Ectodermal cell (in vitro differentiated cells): ENCODE data around the gene S100P. TPM values are rescaled to one million over a fixed set of nuclear protein-coding genes. Genes with fewer than 3 reads are reported as not detected.
"Not testable (repeated sequence)": the region's sequence is repeated elsewhere in the genome, so short reads cannot be mapped to it uniquely, and the experiment has no call there.

Experiments used
- H3K27ac ChIP-seq: 2 replicates; pipeline ENCODE4 v1.7.0; 2013; ENCODE audit warnings: mild to moderate bottlenecking, low read depth, low read length; ENCODE audit not compliant: insufficient read depth, poor library complexity, severe bottlenecking
- H3K27me3 ChIP-seq: 2 replicates; pipeline ENCODE4 v1.7.0; 2013; ENCODE audit warnings: mild to moderate bottlenecking, low read length; ENCODE audit not compliant: insufficient read depth, control insufficient read depth, poor library complexity, severe bottlenecking
- H3K36me3 ChIP-seq: one replicate; pipeline ENCODE4 v1.7.0; 2013; ENCODE audit warnings: low read length; ENCODE audit not compliant: control insufficient read depth, insufficient read depth
- H3K4me1 ChIP-seq: one replicate; pipeline ENCODE4 v1.7.0; 2013; ENCODE audit warnings: low read length; ENCODE audit not compliant: control insufficient read depth, insufficient read depth
- H3K4me3 ChIP-seq: 2 replicates; pipeline ENCODE4 v1.7.0; 2013; ENCODE audit warnings: low read depth, low read length, control low read depth; ENCODE audit not compliant: insufficient read depth
- H3K9me3 ChIP-seq: 2 replicates; pipeline ENCODE4 v1.7.0; 2013; ENCODE audit warnings: mild to moderate bottlenecking, low read length, moderate library complexity; ENCODE audit not compliant: control insufficient read depth
- WGBS, 2 experiments: methylation state at CpG; one replicate each; pipeline ENCODE4 v1.1.7; 2013; ENCODE audit warnings: missing lambda C conversion rate in 2 of 2; 5-methylcytosine and 5-hydroxymethylcytosine counted together
- polyA plus RNA-seq, 4 experiments: library from polyadenylated mRNA; stranded (reverse); fragments of 50-300 nt; gene quantifications; one replicate each; pipeline ENCODE4 v1.2.3, GENCODE V29; 2013

S100P gene
- polyA plus RNA-seq (2013, experiment 1 of 4), result not detected
- polyA plus RNA-seq (2013, experiment 2 of 4), result not detected
- polyA plus RNA-seq (2013, experiment 3 of 4), result not detected
- polyA plus RNA-seq (2013, experiment 4 of 4), result not detected

- Histone ChIP-seq H3K36me3 (no peaks in the 10 kb centered on the region), H3K27ac (no peak within 1 kb of the TSS), H3K4me3 (no peak within 1 kb of the TSS), H3K4me1 (peaks cover 5% of the 10 kb centered on the region), H3K9me3 (no peaks in the 10 kb centered on the region), H3K27me3 (no peaks in the 10 kb centered on the region)
- 89 to 92% methylated on average over 29 of the region's 29 CpGs for WGBS, 2 experiments
Observed at GRCh38 chr4:6693231-6694176, at the start of gene S100P. Gene S100P (plus strand): TSS chr4:6693878. CDS start chr4:6693933, 55 bp downstream.

DNA sequence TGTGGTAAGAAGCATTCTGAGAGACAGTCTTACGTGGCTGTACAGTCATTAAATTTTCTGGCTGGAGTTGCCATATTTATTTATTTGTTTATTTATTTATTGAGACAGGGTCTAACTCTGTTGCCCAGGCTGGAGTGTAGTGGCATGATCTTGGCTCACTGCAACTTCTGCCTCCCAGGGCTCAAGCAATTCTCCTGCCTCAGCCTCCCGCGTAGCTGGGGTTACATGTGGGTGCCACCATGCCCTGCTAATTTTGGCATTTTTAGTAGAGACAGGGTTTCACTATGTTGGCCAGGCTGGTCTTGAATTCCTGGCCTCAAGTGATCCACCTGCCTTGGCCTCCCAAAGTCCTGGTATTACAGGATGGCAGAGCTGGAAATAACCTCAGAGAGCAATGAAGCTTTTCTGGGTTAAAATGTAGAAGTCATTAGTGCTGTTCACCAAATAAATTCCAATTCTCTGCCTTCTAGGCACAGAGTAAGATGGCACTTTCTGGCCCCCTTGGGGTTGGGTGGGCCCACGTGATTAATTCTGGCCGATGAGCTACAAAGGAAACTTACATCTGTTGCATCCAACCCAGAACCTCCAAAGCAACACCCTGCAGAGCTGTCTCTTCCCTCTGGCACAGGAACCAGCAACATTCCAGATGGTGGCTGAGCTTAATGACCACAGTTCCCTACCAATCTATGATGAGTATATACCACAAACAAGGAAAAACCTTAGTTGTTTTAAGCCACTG, 48.7 kb upstream of the S100P start:
- Histone ChIP-seq H3K27me3 (no peaks in the 10 kb centered on the region), H3K4me3 (no peak overlapping the region), H3K27ac (no peak overlapping the region), H3K4me1 (no peaks in the 10 kb centered on the region), H3K9me3 (no peaks in the 10 kb centered on the region), H3K36me3 (no peaks in the 10 kb centered on the region)
- WGBS, 2 experiments, result 68 to 73% methylated on average over 5 of the region's 5 CpGs

DNA sequence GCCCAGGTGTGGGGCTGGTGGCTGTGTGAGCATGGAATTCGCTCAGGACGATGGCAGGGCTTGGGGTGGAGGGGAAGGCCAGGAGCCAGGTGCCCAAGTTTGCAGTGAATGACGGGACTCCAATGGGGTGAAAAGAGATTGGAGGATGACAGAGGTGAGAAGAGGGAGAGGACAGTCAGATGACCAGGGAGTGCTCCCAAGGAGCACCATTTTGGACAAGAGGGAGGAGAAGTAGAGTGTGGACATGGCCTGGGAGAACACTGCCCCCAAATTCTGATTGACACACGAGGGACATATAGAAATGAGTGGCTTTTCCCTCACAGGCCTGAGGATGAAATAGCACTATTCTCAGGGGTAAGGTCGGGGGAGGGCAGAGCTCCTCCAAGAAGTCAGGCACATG, 46.5 kb upstream of the S100P start:
- 88 to 90% methylated on average over 5 of the region's 5 CpGs for WGBS, 2 experiments
- H3K27ac ChIP-seq, result no peak overlapping the region
- no peaks in the 10 kb centered on the region for H3K27me3 ChIP-seq
- no peaks in the 10 kb centered on the region for H3K9me3 ChIP-seq
- H3K4me1 ChIP-seq, result no peaks in the 10 kb centered on the region
- H3K36me3 ChIP-seq, result no peaks in the 10 kb centered on the region
- H3K4me3 ChIP-seq, result no peak overlapping the region

DNA sequence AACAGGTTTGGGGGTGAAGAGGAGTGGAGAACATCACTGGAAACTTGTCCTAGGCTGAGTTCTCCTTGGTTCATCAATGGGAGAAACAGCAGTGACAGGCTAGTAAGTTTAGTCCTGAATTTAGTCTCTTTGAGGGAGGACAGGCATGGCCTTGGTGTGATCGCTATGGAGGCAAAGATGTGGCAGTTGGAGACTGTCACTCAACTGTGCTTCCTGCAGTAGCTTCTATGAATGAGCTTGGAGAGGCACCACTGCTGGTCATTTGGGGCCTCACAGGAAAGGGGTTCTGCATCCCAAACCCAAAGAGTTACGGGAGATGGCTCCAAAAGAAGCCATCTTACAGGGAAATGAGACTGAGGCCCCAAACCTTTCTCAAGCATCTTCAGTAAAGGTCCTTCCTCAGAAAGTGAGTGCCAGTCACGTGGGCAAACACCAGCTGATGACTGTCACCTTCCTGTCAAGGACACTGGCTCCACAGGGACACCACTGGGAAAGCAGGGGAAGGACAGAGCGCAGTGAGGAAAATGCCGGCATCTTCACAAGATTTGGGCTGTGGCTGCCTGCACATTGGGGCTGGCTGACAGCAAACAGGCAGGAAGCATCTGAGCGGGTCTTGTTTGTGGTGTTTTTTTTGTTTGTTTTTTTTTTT, 46.0 kb upstream of the S100P start:
- Histone ChIP-seq H3K4me3 (no peak overlapping the region), H3K4me1 (no peaks in the 10 kb centered on the region), H3K27me3 (no peaks in the 10 kb centered on the region), H3K27ac (no peak overlapping the region), H3K9me3 (no peaks in the 10 kb centered on the region), H3K36me3 (no peaks in the 10 kb centered on the region)
- WGBS, 2 experiments, result 65 to 66% methylated on average over 6 of the region's 6 CpGs

- no peaks in the 10 kb centered on the region for H3K36me3 ChIP-seq
- 92 to 95% methylated on average over 8 of the region's 8 CpGs for WGBS, 2 experiments
- H3K27ac ChIP-seq, result no peak overlapping the region
- H3K4me3 ChIP-seq, result no peak overlapping the region
- no peaks in the 10 kb centered on the region for H3K27me3 ChIP-seq
- H3K4me1 ChIP-seq, result no peaks in the 10 kb centered on the region
- no peaks in the 10 kb centered on the region for H3K9me3 ChIP-seq
Observed at GRCh38 chr4:6649216-6649615, 44.5 kb upstream of the S100P start.

DNA sequence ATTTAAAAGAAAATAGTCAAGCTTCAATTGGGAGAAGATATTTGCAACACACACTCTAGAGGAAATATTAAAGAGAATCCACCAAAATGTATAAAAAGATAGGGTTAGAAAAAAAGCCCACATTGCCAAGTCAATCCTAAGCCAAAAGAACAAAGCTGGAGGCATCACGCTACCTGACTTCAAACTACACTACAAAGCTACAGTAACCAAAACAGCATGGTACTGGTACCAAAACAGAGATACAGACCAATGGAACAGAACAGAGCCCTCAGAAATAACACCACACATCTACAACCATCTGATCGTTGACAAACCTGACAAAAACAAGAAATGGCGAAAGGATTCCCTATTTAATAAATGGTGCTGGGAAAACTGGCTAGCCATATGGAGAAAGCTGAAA, 39.5 kb upstream of the S100P start:
- H3K9me3 ChIP-seq, H3K4me1 ChIP-seq, H3K4me3 ChIP-seq, H3K36me3 ChIP-seq, H3K27ac ChIP-seq: not testable (repeated sequence)
- WGBS, 2 experiments, result 100% methylated on average over 1 of the region's 3 CpGs; no CpG with 5 or more reads in 1 of the 2 experiments
- H3K27me3 ChIP-seq, result peaks cover 16% of the 10 kb centered on the region

DNA sequence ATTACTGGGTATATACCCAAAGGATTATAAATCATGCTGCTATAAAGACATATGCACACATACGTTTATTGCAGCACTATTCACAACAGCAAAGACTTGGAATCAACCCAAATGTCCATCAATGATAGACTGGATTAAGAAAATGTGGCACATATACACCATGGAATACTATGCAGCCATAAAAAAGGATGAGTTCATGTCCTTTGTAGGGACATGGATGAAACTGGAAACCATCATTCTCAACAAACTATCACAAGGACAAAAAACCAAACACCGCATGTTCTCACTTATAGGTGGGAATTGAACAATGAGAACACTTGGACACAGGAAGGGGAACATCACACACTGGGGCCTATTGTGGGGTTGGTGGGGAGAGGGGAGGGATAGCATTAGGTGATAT, 38.4 kb upstream of the S100P start:
- H3K4me3 ChIP-seq, H3K9me3 ChIP-seq, H3K27ac ChIP-seq, H3K36me3 ChIP-seq, H3K4me1 ChIP-seq: not testable (repeated sequence)
- peaks cover 27% of the 10 kb centered on the region for H3K27me3 ChIP-seq
- 83 to 86% methylated on average over 1 of the region's 2 CpGs for WGBS, 2 experiments

DNA sequence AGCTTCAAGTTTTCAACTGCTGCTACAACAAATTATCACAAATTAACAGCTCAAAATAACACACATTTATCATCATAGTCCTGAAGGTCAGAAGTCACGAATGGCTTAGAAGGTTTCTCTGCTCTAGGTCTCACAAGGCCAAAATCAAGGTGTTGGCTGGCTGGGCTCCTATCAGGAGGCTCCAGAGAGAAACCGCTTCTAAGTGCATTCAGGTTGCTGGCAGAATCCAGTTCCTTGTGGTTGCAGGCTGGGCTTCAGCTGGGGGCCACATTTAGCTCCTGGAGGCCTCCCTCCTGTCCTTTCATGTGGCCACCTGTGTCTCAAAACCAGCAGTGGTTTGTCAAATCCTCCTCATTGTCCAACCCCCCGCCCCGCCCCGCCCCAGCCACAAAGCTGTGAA, 37.8 kb upstream of the S100P start:
- Histone ChIP-seq H3K9me3 (no peaks in the 10 kb centered on the region), H3K4me3 (no peak overlapping the region), H3K27me3 (peaks cover 32% of the 10 kb centered on the region), H3K36me3 (no peaks in the 10 kb centered on the region), H3K27ac (no peak overlapping the region), H3K4me1 (no peaks in the 10 kb centered on the region)
- 89% methylated on average over 5 of the region's 5 CpGs for WGBS, 2 experiments

GRCh38 chr4:6657242-6658208, 36.2 kb upstream of the S100P start:
- H3K9me3 ChIP-seq, result no peaks in the 10 kb centered on the region
- no peaks in the 10 kb centered on the region for H3K36me3 ChIP-seq
- 91% methylated on average over 65 of the region's 65 CpGs for WGBS, 2 experiments
- no peak overlapping the region for H3K27ac ChIP-seq
- H3K27me3 ChIP-seq, result peaks cover 48% of the 10 kb centered on the region
- H3K4me1 ChIP-seq, result no peaks in the 10 kb centered on the region
- H3K4me3 ChIP-seq, result no peak overlapping the region
